ENCODE measurements around the gene APLF.

The APLF gene

DNA sequence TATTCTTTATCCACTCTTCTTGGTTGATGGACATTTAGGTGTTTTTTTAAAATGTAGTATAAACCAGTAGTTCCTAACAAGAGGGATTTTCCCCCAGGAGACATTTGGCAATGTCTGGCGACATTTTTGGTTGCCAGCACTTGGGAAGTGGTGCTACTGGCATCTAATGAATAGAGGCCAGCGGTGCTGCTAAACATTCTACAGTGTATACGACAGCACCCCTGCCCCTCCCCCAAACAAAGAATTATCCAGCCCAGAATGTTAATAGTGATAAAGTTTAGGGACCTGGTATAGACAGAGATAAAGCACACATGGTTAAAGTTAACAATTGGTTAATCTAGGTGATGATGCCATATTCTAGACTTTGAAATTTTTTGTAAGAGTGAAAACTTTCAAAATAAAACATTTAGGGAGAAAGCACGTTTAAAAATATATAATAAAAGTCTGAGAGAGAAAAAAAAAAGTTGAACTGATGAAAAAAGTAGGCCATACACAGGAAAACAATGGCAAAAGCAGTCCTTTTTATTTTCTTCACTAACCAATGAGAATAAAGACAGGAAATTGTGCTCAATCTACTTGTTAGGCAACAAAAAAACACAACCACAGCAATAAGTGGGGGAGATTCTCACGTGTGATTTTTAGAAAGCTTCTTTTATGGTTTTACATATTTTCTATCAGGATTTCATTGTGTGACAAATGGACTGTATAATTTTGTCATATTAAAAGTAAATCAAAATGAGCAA is 15.1 kb upstream of the APLF start:
- Histone ChIP-seq H3K27ac (no peak overlapping the region), H3K9ac (no peak overlapping the region), H3K9me3 (replicated peaks in 1 of 11) (peaks cover 17 to 20% (median 19%) of the 10 kb centered on the region in 11 experiments), H3K4me2 (no peak overlapping the region), H4K20me1 (no peaks in the 10 kb centered on the region), H3K4me1 (peaks cover 0 to 5% (median 0%) of the 10 kb centered on the region in 10 experiments; a peak in 2 of 20 replicates), H3K27me3 (no peaks in the 10 kb centered on the region), H3K4me3 (no peak overlapping the region), H3K36me3 (no peaks in the 10 kb centered on the region)
- no peak for TF ChIP-seq Cebpa-rat (IDR thresholded peaks at IDR 0.05)

DNA sequence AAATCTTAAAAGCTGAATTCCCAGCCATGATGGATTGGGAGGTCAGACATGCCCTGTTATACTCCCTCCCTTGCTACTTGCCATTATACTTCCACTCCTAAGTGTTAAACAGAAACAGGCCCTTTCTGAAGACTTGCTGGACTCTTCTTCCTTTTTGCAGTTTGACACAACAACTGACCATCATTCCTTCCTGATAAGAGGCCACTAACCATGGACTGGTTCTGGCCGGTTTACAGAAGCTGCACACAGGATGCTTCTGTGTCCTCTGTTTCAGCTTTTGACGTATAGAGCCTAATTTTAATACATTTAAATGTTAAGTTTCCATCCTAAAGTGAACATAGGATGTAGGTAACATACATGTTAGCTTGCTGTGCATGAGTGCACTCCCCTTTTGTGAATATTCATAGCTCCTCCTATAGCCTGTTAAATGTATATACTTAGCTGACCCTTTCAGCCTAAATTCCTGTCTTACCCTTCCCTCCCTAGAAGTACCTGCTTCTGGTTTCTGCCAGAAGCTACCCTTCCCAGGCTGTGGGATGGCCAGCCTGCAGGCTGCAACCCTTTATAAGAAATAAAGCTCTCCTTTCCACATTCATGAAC is 13.5 kb upstream of the APLF start:
- H3K27ac ChIP-seq: no peak overlapping the region
- H3K4me2 ChIP-seq: no peak overlapping the region
- no peaks in the 10 kb centered on the region for H3K27me3 ChIP-seq
- no peaks in the 10 kb centered on the region for H4K20me1 ChIP-seq
- H3K4me1 ChIP-seq: peaks cover 0 to 5% (median 0%) of the 10 kb centered on the region in 10 experiments; a peak in 2 of 20 replicates
- H3K36me3 ChIP-seq: no peaks in the 10 kb centered on the region
- peaks cover 2 to 5% (median 4%) of the 10 kb centered on the region in 11 experiments; a peak in 20 of 22 replicates for H3K9me3 ChIP-seq (replicated peaks in 1 of 11)
- TF ChIP-seq Cebpa-rat (IDR thresholded peaks at IDR 0.05): no peak
- H3K9ac ChIP-seq: no peak overlapping the region
- H3K4me3 ChIP-seq: no peak overlapping the region

DNA sequence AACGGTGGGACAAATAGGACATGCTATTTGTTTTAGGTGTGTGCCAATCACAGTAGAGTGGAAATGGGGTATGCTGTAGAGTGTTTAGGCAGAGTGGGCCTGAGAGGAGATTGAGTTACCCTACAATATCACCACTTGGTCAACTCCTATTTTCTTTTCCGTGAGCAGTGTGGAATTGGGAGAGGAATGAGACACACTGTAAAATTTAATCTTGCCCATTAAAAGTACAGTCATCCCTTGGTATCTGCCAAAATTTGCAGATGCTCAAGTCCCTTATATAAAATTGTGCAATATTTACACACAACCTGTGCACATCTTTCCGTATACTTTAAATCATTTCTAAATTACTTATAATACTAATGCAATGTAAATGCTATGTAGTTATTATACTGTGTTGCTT is 12.7 kb upstream of the APLF start:
- no peak for TF ChIP-seq Cebpa-rat (IDR thresholded peaks at IDR 0.05)
- Histone ChIP-seq H3K9ac (no peak overlapping the region), H3K27me3 (no peaks in the 10 kb centered on the region), H3K4me3 (no peak overlapping the region), H4K20me1 (no peaks in the 10 kb centered on the region), H3K4me2 (no peak overlapping the region), H3K27ac (no peak overlapping the region), H3K4me1 (peaks cover 0 to 5% (median 0%) of the 10 kb centered on the region in 10 experiments; a peak in 2 of 20 replicates), H3K36me3 (no peaks in the 10 kb centered on the region), H3K9me3 (replicated peaks in 1 of 11) (no peaks in the 10 kb centered on the region)

DNA sequence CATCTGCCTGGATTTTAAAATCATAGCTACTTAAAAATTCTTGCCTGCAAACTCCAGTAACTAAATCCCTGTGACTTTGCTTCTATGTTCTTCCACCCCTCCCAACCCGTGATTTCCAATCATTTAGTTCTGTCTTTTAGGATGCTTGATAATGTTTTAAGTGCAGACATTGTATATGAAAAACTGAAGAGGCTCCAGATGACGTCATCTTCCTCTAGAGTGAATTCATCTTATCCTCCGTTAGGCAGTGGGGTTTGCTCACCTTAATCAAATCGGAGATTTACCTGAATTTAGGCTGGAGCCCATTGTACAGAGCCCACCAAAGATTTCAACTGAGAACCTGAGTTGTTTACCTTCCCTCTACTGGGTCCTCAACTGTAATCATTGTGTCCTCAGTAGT is 11.2 kb upstream of the APLF start:
- no peak overlapping the region for H3K27ac ChIP-seq
- H3K4me2 ChIP-seq: no peak overlapping the region
- H3K36me3 ChIP-seq: no peaks in the 10 kb centered on the region
- H3K4me1 ChIP-seq: peaks cover 0 to 5% (median 0%) of the 10 kb centered on the region in 10 experiments; a peak in 2 of 20 replicates
- no peak for TF ChIP-seq Cebpa-rat (IDR thresholded peaks at IDR 0.05)
- H3K4me3 ChIP-seq: no peak overlapping the region
- no peaks in the 10 kb centered on the region for H3K9me3 ChIP-seq (replicated peaks in 1 of 11)
- H4K20me1 ChIP-seq: no peaks in the 10 kb centered on the region
- no peak overlapping the region for H3K9ac ChIP-seq
- no peaks in the 10 kb centered on the region for H3K27me3 ChIP-seq

GRCh38 chr2:68458981-68459380 is 8.4 kb upstream of the APLF start:
- H3K4me2 ChIP-seq: no peak overlapping the region

DNA sequence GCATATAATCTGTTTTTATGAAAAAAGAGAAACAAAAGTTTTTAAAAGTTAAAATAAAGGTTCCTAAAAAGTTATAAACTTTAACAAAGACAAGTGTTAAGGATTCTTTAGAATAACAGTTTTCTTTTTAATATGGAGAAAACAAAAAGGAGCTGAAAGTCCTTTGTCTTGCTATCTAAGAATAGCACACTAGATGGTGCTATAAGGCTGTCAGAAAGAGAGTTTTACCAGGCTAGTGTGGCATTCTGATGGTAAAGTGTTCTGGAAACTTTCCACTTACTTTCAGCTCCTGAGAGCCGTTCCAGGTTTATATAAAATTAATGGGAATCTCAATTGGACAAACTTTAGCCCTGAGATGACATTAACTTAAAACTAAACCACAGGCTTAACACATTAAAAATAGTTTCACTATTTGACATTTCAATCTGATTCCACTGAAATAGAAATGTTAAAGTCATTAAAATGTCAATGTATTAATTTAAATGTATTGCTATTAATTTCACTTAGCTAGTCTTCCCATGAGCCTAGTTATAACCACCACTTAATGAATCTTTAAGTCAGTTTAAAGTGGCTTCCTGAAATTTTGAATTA is 4.0 kb upstream of the APLF start:
- Histone ChIP-seq H3K27ac (no peak overlapping the region), H3K4me2 (no peak overlapping the region), H4K20me1 (no peaks in the 10 kb centered on the region), H3K9me3 (replicated peaks in 1 of 11) (no peaks in the 10 kb centered on the region), H3K4me1 (peaks cover 15 to 22% (median 17%) of the 10 kb centered on the region in 10 experiments), H3K9ac (no peak overlapping the region), H3K4me3 (no peak overlapping the region), H3K36me3 (no peaks in the 10 kb centered on the region; a peak in 1 of 22 replicates), H3K27me3 (no peaks in the 10 kb centered on the region)
- TF ChIP-seq Cebpa-rat (IDR thresholded peaks at IDR 0.05): no peak

More at GRCh38 chr2:68458981-68459380, 8.4 kb upstream of the APLF start:
- no peak for TF ChIP-seq Cebpa-rat (IDR thresholded peaks at IDR 0.05)
- H3K4me1 ChIP-seq: no peaks in the 10 kb centered on the region
- no peaks in the 10 kb centered on the region for H3K36me3 ChIP-seq
- H3K27ac ChIP-seq: no peak overlapping the region
- no peak overlapping the region for H3K4me3 ChIP-seq
- no peaks in the 10 kb centered on the region for H4K20me1 ChIP-seq
- H3K9ac ChIP-seq: no peak overlapping the region
- no peaks in the 10 kb centered on the region for H3K27me3 ChIP-seq
- H3K9me3 ChIP-seq (replicated peaks in 1 of 11): no peaks in the 10 kb centered on the region

GRCh38 chr2:68464651-68465050 is 2.7 kb upstream of the APLF start:
- H3K27ac ChIP-seq: no peak overlapping the region

DNA sequence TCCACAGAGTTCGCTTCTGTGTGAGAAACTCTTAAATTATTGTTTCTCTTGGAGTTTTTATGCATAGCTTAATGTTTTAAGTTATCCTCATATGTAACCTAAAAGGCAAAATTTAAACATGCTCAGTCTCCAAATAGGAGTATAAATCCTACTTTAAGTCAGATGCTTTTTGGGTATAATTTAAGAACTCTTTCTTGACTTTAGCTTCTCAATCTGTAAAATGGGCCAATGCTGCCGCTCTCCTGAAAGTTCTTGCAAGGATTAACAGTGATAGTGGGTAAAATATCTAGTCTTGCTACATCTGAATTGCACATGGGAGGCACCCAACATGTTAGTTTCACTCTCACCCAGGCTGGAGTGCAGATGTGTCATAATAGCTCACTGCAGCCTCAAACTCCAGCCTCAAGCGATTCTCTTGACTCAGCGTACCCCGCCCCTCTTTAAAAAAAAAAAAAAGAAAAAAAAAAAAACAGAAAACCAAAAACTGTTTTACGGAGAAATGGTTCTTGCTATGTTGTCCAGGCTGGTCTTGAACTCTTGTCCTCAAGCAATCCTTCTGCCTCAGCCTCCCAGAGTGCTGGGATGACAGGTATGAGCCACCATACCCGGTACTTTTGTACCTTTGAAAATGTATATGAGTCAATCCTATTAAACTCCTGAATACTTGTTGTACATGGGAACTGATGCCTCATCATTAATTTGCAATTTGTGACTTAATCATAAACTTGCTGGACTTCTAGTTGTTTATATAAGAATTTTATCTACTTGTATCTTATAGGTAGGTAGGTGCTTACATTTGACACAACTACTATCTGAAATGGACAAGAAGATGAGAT is 2.1 kb upstream of the APLF start:
- no peak for TF ChIP-seq Cebpa-rat (IDR thresholded peaks at IDR 0.05)
- Histone ChIP-seq H3K4me3 (no peak overlapping the region), H3K27ac (0 out of 22 replicates have a peak overlapping the region, but pooled peaks of 1 of the 11 experiments have one; percentile 0), H3K4me2 (peak overlapping the region in 10 of 11 experiments; percentile 81 to 97 (median 94); a peak in 17 of 22 replicates), H3K27me3 (no peaks in the 10 kb centered on the region), H3K9me3 (replicated peaks in 1 of 11) (no peaks in the 10 kb centered on the region), H3K36me3 (no peaks in the 10 kb centered on the region; a peak in 1 of 22 replicates), H3K4me1 (peaks cover 18 to 39% (median 22%) of the 10 kb centered on the region in 10 experiments), H3K9ac (peak overlapping the region in 1 of 11 experiments; percentile 78; a peak in 3 of 22 replicates), H4K20me1 (no peaks in the 10 kb centered on the region)

More at GRCh38 chr2:68464651-68465050, 2.7 kb upstream of the APLF start:
- Histone ChIP-seq H3K27me3 (no peaks in the 10 kb centered on the region), H3K4me1 (peaks cover 18 to 33% (median 22%) of the 10 kb centered on the region in 10 experiments), H3K9me3 (replicated peaks in 1 of 11) (no peaks in the 10 kb centered on the region), H3K4me2 (no peak overlapping the region), H3K4me3 (no peak overlapping the region), H3K36me3 (no peaks in the 10 kb centered on the region; a peak in 1 of 22 replicates), H4K20me1 (no peaks in the 10 kb centered on the region), H3K9ac (no peak overlapping the region; a peak in 1 of 22 replicates)
- TF ChIP-seq Cebpa-rat (IDR thresholded peaks at IDR 0.05): no peak

Data from BLaER1 treated with 17β-estradiol and CSF1 and Interleukin-3, amounts not matched to agents 10 nM and 100 nM (cell line).